Sigmoid colon (tissue), 4 donors: ENCODE results near the gene FGFR4.

Source experiments
- CTCF ChIP-seq, 4 experiments: fragments of 450-650 bp in 3 of 4; fragments of 200-600 bp in 1 of 4; IDR thresholded peaks; one replicate each; pipeline ENCODE4 v1.5.1; 2016 to 2019; ENCODE audit warnings: antibody characterized with exemption in 4 of 4, mild to moderate bottlenecking in 3 of 4, moderate library complexity in 2 of 4
- EP300 ChIP-seq, 4 donors: sonication (generic); formaldehyde crosslinking; IDR thresholded peaks; one replicate each; pipeline ENCODE4 v1.6.1; 2017; ENCODE audit warnings: antibody characterized with exemption in 4 of 4
- POLR2A ChIP-seq, 2 donors: fragments of 450-650 bp; IDR thresholded peaks; one replicate each; pipeline ENCODE4 v1.6.1; 2016; ENCODE audit warnings: antibody characterized with exemption in 2 of 2, mild to moderate bottlenecking in 2 of 2, moderate library complexity in 2 of 2

GRCh38 chr5:177071666-177072385, 14.9 kb upstream of the FGFR4 start:
- TF ChIP-seq CTCF (IDR thresholded peaks at IDR 0.05): peak; percentile 50 to 93 (median 78)
- no peak for TF ChIP-seq EP300 (IDR thresholded peaks at IDR 0.05)
- TF ChIP-seq POLR2A (IDR thresholded peaks at IDR 0.05): no peak
